ENCODE results near the gene TBX10.

- TF ChIP-seq EZH2phosphoT487 (IDR thresholded peaks at IDR 0.05; ENCODE audit: insufficient read depth, low read depth) (no peak), EZH2 (IDR thresholded peaks at IDR 0.05; ENCODE audit: insufficient read depth, poor library complexity, severe bottlenecking) (no peak)
These were observed 24.1 kb upstream of the TBX10 start for GRCh38 chr11:67663532-67664212.
